Kidney tubule cell (primary cell): Measurements from ENCODE around the gene AKAP13.
"Not testable (repeated sequence)": the region's sequence is repeated elsewhere in the genome, so short reads cannot be mapped to it uniquely, and the experiment has no call there.

ENCODE experiments used
- DNase-seq: peaks from one replicate; pipeline ENCODE4 v3.0.0-alpha.2; 2018; ENCODE audit warnings: low spot score

The AKAP13 gene

GRCh38 chr15:85380217-85380811 lies at the start of gene AKAP13:
Gene AKAP13, plus strand, starts transcription at chr15:85380603. Its CDS starts 105,118 bp downstream, at chr15:85485721.
- DNase-seq: peak; percentile 100

- peak; percentile 99 for DNase-seq
Observed at GRCh38 chr15:85330901-85331588, 49.4 kb upstream of the AKAP13 start.

DNA sequence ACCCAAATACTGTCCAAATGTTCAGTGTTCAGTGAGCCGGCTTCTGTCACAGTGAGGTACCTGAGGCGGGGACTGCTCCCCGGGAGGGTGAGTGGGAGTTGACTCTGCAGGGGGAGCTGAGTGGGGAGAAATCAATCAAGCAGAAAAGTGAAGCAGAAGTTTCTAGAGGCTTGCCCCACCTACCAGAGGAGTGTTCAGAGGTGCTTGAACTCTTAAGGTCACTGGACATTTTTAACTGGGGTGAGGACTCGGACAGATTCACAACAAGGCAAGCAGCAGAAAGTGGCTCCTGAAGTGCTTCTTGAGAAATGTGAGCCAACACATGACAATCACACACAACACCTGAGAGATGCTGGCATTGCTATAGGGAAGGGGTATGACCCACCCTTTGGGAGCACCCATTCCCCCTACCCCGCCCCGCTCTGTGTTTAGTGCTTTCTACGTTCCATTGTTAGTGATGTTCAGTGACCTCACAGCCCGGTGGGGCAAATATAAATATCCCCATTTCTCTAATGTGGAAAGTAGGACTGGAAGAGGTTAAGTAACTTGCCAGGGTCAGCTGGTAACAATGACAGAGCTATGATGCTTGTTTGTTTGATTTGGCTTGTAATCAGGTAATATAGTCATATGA lies 48.6 kb upstream of the AKAP13 start:
- DNase-seq: peak; percentile 61

DNA sequence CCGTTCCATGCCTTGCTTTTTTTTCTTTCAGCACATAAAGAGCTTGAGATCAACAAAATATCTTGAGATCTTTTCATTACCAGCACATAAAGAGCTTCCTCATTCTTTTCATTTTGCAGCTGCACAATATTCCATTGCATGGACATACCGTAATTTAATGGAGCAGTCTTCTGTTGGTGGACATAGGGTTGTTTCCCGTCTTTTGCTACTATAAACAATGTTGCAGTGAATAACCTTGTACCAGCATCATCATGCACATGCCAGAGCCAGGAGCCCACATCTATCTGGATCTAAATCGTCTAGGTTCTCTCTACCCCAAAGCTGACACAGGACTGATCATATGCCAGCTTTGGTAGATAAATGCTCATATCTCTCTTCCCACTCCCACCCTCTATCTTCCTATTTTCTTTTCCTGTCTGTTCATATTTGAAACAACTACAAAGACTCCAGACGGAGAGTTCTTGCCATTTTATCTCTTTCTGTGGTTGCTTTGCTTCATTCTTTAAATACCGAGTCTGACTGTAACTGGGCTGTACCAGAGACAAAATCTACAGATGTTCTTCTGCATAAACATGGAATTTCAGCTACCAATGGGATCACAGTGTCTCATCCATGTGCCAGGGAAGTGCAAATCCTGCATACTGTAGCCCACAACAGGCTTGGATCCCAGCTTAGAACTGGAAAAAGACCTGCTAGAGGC lies 47.1 kb upstream of the AKAP13 start:
- DNase-seq: no peak

- no peak for DNase-seq
Observed at GRCh38 chr15:85334241-85334640, 46.2 kb upstream of the AKAP13 start.

- DNase-seq: no peak
Observed at GRCh38 chr15:85335193-85335942, 45.0 kb upstream of the AKAP13 start.

DNA sequence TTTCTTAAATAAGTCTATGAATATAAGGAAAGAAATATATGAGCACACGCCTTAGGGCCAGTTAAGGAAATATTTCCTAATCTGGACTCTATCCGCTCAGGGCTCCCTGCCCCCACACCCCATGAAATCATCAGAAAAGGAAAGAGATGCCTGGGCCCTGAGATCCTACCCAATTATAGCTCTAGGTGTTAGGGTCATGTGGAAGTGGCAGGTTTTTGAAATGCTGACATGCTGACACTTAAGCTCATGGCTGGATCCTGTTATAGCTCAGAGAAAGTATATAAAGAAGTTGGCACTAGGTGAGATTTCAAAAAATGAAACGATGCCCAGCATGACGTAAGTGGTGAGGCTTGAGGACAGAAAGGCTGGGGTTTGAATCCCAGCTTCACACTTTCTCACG lies 43.5 kb upstream of the AKAP13 start:
- DNase-seq: no peak

DNA sequence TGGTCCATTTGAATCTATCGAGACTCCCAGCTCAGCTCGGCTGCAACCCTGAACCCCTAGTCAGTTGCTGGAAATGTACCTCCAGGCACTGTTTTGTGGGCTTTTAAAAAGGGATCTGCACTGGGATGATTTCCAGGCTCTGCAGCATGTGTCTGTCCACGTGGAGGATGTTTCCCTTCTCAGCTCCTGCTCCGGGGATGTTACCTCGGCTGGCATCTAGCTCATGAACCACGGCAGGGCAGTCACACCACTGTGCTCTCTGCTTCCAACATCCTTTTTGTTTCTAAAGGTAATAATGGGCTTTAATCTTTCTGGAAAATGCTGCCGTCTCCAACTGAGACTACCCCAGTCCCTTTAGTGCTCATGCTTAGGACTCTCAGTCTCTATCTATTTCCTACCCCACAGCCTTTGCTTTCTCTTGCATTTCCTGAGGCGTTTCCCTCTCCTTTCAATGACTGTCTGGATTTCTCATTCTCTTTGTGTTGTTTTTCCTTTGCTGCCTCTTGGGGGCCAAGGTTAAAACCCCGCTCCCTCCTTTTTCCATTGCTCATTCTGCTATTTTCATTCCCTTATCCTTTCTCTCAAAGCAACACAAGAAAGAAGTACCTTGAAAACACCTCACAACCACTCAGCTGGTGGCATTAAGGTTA lies 42.9 kb upstream of the AKAP13 start:
- no peak for DNase-seq

DNA sequence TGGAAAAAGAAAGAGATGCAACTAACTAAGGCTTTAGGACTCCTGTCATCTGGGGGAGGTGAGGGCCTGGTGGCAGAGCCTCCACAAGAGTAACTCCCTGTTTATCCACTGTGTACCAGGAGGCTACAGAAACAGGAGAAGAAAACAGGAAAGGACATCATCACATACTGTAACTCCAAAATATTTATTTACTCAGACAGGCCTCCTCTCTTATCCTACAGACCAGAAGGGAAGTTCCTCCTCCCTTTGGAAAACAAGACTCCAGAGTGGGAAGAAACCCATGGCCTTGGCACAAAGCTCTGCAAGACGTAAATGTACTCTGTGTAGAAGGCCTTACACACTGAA lies 40.1 kb upstream of the AKAP13 start:
- no peak for DNase-seq

DNA sequence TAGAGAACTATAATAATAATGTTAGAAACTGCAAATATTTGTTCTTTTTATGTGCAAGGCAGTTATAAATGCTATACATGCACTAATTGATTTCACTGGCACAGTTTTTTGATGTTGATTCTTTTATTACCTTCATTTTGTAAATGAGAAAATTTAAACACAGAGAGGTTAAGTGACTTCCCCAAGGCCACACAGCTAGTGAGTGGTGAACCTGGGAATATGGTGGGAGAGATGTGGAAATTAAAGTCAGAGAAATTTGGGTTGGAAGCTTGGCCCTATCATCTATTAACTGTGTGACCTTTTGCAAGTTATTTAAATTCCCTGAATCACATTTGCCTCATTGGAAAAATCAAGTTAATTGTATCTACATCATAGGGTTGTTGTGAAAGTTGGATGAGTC lies 39.6 kb upstream of the AKAP13 start:
- no peak for DNase-seq

DNA sequence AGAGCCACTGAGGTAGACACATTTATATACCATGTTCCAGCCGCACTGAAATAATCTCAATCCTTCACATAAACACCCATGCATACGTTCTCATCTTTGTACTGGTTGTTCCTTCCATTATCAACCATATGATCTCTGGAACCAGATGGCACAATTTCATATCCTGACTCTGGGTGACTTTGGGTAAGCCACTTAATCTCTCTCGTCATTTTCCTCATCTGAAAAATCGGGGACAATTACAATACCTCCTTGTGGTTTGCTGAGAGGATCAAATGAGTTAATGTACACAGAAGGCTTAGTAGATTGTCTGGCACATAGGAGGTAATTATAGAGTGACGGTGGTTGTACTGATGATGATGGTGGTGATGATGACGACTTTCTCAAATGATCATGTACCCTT lies 38.2 kb upstream of the AKAP13 start:
- not testable (repeated sequence) for DNase-seq

DNA sequence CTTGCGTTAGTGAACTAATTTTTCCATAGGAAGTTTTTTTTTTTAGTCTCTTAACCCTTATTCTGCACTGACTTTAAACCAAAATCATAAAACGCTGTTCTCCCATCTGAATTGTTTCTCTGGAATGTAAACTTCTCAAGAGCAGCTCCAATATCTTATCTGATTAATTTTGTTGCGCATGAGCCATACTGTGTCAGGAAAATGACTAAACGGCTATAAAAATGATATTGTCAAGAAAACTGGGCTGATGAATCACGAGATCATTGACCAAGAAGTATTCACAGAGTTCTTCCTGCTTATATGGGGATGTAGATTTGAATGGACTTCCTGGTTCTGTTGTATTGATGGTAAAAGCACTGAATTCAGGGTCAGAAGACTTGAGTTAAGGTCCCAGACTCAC lies 37.0 kb upstream of the AKAP13 start:
- DNase-seq: peak; percentile 93

- peak; percentile 66 for DNase-seq
Observed at GRCh38 chr15:85344241-85344640, 36.2 kb upstream of the AKAP13 start.

- DNase-seq: peak; percentile 85
Observed at GRCh38 chr15:85344653-85345114, 35.7 kb upstream of the AKAP13 start.

GRCh38 chr15:85345196-85345918 lies 35.0 kb upstream of the AKAP13 start:
- not testable (repeated sequence) for DNase-seq

GRCh38 chr15:85346462-85347084 lies 33.8 kb upstream of the AKAP13 start:
- DNase-seq: peak; percentile 59

DNA sequence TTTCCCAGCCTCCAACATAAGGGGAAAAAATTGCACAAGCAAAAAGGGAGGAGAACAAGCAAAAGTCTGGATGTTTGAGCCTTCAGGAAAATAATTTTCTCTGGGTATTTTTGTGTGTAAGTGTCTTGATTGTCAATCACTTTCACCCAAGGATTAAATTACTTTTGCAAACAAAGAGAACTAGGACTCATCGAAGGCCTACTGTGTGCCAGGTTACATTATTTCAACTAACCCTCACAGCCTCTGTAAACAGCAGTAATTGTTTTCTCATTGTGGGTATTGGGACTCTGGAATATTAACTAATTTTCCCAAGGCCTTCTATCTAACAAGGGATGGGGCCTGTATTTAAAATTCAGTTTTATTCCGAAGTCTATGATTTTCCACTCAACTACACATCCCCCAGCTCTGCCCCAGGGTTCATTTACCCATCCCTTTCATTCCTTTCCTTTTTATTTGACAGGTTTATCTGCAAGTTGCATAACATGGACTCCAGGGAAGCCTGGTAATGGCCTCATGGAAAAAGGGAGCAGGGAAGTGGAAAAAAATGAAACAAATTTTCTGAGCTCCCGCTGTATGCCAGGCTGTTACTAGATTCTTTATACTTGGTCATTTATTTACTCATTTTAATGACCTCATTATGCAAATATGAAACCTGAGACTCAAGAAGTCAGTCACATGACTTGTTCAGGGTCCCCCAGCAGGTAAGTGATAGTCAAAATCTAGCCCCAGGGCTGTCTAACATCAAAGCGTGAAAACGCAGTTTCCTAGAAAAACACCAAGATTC lies 32.9 kb upstream of the AKAP13 start:
- DNase-seq: peak; percentile 59

GRCh38 chr15:85348048-85348766 lies 32.2 kb upstream of the AKAP13 start:
- DNase-seq: not testable (repeated sequence)

DNA sequence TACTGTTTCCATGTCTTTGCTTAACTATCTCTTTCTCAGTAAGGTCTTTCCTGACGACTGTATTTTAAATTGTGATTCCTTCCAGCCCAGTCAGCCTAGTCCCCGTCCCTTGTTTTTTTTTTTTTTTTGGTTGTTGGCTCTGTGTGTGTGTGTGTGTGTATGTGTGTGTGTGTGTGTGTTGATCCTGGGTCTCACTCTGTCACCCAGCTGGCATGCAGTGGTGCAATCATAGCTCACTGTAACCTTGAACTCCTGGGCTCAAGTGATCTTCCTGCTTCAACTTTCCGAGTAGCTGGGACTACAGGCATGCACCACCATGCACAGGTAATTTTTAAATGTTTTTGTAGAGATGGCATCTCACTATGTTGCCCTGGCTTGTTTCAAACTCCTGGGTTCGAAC lies 31.3 kb upstream of the AKAP13 start:
- peak; percentile 82 for DNase-seq
